GM19455 (cell line): ENCODE measurements around the gene LCNL1.

Experiments
- ATAC-seq: cut with Tn5 transposase; IDR thresholded peaks from one replicate; pipeline ENCODE4 v1.9.1; 2021; ENCODE audit not compliant: unreplicated experiment

LCNL1 gene

DNA sequence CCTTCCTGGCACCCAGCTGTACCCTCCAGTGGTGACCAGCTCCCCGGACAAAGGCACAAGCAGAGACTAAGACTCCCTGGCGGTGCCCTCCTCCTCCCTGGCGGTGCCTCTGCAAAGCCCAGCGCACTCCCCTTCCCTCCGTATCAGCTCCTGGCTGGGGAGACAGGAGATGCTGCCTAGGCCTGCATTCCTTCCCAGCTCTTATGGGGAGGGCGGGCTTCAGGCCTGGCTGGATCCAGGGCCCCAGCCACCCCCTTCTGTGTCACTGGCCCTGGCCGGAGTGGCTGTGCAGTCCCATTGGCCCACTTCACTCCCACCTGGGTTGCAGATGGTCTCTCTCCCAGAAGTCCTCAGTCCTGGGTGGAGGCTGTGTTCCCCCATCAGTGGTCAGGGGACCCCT, 24.3 kb upstream of the LCNL1 start:
- ATAC-seq, result no peak

DNA sequence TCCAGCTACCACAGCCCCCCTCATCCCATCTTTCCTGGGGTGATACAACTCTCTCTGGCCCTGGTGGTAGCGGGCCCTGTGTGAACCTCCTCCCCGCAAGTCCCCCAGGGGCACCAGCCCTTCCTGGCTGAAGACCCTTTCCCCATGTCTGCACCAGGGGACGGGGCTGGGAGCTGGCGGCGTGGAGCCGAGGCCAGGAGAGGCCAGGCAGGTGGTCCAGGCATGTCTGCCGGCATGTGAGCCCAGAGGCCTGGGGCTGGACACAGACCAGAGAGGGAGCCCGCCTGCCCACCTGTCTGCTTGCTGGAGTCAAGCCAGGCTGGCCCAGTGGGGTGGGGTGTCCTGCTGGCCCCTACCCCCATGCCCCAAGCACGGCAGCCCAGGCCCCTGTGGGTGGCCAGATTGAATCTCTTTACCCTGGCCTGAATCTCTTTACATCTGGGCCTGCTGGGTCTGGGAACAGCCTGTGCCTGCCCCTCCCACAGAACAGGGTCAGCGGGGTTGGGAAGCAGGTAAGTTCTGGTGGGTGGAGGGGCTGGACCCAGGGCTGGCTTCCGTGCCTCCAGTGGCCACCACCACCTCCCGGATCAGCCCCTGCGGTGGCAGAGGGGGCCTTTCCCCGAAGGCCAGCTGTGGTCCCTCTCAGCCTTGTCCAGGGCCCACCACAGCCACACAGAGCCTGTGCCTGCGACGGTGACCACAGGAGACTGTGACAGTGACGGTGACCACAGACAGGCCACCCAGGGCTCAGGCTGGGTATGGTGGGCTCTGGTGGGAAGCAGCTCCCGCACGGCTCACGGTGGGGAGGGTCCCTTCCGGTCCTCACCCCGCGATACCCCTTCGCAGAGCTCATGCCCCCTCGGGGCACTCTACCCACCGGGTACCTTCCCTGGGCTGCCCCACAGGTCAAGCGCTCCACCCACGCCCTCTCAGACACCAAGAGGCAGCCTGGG, 23.6 kb upstream of the LCNL1 start:
- ATAC-seq, result no peak

DNA sequence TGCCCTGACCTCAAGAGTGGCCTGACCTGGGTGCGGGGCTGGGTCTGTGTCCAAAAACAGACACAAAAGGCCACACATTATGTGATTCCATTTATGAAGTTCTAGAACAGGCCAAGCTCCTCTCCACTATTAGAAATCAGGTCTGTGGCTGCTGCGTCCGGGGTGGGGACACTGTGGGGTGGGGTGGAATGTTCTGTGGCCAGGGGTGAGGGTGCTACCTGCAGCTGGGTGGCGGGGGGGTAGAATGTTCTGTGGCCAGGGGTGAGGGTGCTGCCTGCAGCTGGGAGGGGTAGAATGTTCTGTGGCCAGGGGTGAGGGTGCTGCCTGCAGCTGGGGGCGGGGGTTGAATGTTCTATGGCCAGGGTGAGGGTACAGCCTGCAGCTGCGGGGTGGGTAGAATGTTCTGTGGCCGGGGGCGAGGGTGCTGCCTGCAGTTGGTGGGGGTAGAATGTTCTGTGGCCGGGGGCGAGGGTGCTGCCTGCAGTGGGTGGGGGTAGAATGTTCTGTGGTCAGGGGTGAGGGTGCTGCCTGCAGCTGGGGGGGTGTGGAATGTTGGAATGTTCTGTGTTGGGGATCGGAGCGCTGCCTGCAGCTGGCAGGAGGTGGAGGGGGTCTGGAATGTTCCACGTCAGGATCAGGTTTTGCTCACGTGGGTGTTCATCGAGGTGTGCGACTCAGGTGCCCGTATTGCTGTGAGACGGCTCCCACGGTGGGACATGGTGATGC, 22.4 kb upstream of the LCNL1 start:
- ATAC-seq, result no peak

DNA sequence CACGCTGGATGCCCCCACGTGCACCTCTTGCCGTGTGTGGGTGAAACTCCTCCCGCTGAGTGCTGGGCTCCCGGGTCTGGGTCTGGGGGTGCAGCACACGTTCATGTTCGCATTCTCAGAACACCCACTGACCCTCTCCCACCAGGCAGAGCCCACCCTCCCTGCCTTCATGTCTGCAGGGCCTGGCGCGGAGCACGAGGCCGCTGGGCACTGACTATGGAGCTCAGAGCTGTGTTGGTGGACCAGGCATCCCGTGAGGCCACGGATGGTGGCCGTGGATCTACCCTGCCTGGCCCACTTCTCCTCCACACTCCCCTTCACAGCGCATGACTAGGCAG, 21.9 kb upstream of the LCNL1 start:
- no peak for ATAC-seq

DNA sequence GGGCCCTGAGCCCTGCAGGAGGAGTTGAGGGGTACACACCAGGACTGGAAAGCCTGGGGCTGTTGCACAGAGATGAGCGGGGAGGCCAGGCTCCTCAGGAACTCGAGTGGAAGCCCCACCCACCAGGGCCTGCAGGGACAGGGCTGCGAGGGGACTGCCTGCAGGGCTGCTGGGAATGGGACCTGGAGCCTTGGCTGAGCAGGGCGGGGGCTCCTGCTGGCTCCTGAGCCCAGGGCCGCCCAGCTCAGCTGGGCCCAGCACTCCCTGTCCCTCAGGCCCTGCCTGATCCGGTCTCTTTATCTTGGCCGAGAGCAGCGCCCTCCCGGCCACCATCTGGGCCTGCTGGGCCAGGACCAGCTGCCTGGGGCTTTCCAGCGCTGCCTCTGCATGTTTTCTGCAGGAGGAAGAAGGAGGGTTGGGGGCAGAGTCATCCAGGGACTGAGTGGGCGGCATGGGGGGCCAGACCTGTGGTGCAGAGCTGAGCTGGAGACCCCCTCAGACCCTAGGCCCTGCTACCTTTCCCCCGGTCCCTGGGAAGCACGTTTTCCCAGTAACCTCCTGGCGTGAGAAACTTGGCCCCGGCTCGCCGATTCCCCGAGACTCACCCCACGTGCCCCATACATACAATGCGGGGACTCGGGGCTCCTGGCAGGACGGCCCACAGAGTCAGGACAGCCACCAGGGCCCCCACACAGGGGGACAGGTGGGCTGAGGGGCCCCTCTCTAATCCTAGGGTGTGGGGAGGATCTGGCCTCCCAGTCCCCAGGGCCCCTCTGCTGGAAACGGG, 21.3 kb upstream of the LCNL1 start:
- ATAC-seq, result no peak

DNA sequence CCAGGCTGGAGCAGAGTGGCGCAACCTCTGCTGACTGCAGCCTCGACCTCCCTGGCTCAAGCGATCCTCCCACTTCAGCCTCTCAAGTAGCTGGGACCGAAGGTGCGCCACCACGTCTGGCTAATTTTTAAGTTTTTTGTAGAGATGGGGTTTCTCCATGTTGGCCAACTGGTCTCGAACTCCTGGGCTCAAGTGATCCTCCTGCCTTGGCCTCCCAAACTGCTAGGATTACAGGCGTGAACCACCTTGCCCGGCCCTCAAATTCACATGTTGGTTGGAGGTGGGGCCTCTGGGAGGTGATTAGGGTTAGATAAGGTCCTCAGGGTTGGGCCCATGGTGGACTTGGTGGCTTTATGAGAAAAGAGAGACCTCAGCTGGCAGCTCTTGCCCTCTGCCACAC, 20.6 kb upstream of the LCNL1 start:
- ATAC-seq, result no peak

DNA sequence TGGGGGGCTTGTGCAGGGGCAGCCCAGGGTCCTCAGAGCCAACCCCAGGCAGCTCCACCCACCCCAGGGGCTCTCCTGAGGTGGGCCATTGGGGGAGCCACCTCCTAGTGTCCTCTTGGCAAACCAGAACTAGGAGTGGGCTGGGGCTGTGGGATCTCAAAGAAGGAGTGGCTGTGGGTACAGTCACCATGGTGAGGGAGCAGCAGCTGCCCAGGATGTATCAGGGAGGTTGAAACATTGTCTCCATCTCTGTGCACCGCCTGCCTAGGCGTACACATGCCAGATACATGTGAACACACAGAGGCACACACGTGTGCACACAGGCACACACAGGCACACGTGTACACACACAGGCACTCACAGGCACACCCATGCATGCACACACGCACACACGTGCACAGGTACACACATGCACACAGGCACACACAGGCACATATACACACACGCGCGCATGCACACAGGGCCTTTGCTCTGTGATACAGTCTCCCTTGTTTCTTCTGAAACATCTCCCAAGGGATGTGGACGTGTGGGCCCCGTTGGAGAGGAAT, 20.0 kb upstream of the LCNL1 start:
- ATAC-seq, result no peak

DNA sequence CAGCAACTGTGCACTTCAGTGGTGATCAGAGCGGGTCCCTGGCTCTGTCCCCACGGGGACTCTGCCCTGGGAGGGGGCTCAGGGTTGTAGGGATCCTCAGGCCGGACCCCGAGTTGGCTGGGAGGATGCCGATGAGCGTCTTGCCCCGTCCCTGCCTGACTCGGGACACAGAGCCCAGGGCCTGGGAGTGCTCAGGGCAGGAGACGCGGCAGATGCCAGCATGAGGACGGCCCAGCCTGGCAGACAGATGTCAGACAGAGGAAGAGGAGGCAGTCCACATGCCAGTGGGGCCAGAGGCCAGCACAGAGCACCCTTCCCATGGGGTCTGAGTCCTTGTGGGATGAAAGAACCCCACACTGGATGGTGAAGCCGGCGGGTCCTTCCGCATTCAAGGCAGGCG, 19.5 kb upstream of the LCNL1 start:
- ATAC-seq, result no peak

DNA sequence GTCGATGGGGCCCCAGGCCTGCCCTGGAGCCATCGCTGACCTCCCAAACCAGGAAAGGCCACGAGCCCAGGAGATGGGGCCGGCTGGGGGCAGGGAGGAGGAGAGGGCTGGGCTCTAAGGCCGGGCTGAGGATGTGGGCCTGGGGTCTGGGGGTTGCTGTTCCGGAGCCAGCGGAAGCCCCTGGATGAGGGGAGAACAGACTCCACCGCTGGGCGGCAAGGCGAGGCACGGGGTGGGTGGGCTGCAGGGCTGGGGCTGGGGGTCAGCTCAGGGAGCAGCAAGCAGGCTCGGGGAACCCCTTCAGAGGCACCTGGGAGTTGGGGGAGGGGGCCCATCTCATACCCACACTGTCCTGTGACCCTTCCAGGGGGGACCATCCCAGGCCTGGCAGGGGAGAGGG, 19.0 kb upstream of the LCNL1 start:
- no peak for ATAC-seq

DNA sequence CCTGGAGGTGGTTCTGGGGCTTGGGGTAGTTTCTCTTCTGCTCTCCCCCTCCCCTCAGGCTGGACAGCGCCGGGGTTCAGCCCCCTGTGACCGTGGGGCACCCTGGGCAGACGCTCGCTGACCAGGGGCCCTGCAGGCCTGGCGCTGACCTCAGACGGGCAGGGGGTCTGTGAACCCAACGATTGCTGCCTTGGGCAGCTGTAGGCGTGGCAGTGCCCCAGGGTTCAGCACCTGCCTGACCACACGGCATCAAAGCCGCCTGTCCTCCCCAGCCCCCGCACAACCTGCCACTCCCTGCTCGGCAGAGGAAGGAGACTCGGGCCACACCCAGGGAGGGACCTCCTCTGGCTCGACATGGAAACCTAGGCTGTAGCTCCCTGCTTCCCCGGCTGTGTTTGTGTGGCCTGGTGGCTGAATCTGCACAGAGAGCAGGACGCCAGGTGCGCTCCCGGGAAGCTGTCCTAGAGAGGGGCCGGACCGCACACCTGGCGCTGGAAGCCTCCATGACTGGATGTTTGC, 18.6 kb upstream of the LCNL1 start:
- ATAC-seq, result no peak

DNA sequence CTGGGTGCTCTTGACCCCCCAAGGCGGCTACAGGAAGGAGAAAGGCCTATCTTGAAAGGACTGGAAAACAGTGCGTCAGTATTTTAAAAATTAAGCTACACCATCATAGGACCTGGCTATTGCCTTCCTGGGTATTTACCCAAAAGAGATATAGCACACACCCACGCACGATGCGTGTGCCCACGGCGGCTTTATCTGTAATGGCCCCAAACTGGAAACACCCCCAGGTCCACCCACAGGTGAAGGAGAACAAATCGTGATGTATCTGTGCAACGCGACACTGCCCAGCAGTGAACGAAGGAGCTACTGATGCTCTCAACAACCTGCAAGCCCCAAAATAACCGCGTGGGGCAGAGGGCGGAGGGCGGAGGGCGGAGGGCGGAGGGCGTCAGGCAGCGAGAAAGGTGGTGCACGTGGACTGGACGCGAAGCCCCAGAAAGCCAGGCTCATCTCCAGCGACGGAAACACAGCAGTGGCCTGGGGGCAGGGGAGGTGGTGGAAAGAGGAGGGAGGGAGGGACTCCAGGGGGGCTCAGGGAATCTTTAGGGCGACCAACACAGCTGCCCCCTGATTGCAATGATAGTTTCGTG, 17.9 kb upstream of the LCNL1 start:
- ATAC-seq, result no peak

DNA sequence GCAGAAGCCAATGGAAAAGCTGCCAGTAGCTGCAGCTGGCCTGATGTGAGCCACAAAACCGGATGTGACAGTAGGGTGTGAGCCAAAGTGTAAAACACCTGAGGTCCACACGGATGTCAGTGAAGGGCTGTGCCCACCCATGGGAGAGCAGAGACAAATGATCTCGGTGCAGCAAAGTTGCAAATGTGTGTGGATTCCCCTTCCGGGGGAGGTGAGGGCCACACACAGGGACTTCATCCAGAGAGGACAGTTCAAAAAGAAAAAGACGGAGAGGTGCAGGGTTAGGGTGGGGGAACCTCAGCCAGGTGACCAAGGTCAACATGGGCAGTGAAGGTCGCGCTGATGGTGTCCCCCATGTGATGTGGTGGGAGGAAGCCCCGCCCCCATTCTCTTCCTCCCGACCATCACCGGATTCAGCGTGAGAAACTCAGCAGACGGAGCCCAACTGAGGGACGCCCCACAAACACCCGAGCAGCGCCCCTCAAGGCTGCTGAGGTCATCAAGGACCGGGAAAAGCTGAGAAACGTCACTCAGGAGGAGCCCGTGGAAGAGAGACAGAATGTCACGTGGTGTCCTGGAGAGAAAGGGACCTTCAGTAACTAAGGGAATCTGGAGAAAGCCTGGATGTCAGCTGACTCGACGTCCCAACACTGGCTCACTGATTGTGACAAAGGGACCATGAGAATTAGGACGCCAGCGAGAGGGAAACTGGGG, 16.9 kb upstream of the LCNL1 start:
- ATAC-seq, result no peak

DNA sequence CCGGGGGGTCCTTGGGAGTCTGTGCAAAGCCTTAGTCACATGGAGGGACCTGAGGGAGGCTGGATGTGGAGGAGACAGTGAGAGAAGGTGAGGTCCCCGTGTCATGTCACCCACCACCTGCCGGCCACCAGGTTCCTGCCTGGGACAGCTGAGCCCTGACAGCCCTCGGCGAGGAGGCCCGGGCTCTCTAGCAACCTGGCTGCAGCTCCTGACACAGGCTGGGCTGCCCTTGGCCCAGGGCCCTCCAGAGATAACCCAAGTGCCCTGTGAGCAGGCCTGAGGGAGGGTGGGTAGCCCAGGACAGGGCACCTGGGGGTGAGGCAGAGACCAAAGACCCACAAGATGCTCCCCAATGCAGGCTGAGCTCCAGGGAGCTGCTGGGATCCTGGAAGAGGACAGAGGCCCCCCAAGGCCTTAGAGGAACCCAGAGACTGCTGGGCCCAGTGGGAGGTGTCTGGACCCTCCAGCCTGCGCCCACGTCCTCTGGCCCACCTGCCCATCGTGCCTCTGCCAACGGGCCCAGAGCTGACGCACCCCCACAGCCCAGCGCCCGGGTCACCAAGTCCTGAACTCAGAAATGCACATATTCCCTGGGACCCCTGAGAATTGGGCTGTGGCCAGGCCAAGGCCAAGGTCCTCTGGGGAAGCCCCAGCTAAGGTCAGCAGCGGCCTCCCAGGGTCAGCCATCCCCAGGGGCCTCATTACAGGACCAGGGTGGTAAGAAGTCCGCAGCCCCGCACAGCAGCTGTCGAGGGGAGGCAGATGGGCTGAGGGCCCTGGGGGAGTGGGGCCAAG, 14.3 kb upstream of the LCNL1 start:
- ATAC-seq, result no peak

DNA sequence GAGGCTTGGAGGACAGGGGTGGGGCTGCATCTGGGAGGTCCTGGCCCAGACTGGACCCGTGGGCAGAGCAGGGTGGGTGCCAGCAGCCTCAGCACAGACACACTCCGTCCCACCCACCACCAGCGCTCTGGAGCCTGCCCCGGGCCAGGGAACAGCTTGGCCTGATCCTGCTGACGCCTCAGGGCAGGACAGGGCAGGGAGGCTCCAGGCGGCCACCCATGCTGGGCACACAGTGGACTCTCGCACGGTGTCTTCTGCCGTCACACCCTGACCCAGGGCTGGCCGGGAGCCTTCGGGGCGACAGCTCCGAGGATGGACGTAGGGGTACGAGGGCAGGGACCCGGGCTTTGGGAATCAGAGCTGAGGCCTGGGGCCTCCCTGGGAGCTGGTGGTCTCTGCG, 13.6 kb upstream of the LCNL1 start:
- ATAC-seq, result no peak

DNA sequence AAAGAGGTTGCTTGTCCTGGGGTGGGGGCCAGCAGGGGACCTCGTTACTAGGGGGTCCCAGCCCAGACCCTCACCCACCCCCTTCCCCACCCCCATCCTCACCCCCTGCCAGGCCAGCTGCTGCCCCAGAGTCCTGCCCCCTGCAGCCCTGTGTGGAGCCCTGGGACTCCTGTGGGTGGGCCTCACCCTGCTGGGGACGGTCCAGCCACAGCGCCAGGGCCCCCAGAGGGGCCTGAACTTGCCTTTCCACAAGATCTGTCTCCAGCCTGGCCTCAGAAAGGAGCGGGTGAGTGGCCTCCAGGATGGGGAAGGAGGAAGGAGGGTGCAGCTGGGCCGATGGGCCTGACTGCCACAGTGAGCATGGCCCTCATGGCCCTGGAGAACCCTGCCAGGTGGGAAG, 13.0 kb upstream of the LCNL1 start:
- ATAC-seq, result no peak

DNA sequence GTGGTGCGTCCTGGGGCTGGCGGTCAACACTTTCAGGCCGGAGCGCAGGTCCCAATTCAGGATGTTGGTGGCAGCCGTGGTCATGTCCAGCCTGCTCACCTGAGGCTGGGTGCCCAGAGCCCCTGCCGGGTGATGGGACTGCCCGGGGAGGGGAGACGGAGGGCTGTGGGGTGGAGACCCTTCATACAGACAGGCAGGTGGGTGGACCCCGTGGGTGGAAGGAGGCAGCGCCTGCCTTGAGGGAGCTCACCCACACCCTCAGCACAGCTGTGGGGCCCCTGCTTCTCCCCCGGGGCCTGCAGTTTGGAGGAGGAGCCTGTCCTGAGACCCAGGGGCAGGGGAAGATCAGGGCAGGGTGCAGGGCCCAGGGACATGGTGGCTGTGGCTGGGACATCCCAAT, 12.4 kb upstream of the LCNL1 start:
- ATAC-seq, result no peak

DNA sequence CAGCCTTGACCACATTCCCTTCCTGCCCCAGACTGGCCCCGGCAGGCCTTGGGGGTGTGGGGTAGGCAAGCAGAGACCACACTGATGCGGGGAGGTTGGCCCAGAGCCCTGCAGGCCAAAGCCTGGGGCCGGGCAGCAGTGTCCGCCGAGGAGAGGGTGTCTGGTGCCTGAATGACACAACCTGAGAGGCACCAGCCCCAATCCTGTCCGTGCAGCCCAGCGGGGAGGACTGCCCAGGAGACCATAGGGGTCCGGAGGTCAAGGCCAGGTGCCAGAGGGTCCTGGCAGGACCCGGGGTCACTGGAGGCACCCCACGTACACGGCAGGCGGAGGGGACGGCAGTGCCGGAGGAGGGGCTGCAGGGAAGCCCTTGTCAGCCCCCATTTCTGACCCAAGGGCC, 11.0 kb upstream of the LCNL1 start:
- no peak for ATAC-seq

DNA sequence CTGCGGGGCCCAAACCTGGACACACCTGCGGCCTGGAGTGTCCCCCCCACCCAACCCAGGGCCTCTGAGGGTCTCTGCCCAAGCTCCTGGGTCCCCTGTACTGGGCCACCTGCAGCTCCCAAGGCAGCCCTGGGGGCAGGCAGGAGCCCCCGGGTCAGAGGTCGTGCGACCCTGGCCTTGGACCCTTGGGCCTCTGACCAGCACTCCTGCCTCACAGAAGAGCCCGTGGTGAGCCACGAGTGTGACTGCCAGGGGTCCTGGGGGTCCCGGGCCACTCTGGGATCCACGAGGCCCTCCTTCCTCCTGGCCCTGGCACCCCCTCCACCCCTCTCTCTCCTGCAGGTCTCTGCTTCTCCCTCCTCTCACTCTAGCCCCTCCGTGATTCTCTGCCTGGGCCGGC, 10.5 kb upstream of the LCNL1 start:
- no peak for ATAC-seq

DNA sequence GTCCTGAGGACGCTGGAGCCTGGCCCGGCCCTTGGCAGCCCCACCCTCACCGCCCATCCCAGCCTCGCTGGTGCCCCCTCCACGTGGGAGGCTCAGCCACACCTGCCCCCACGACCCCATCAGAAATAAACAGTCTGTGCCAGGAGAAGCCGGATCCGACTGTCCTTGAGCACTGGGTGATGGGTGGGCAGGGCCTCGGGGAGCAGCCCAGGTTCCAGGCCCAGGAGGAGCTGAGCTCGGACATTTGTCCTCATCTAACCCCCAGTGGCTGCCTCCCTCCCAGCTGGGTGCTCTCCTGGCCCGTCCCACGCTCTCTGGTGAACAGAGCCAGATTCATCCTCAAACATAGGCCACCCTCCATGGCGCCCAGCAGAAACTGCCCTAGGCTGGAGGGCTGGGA, 10.1 kb upstream of the LCNL1 start:
- no peak for ATAC-seq
